Panc1 (cell line): ENCODE results near the gene HPF1.

Experiments
- CTCF ChIP-seq: fragments of 450-650 bp; IDR thresholded peaks from 2 replicates; pipeline ENCODE4 v1.5.1; 2017; ENCODE audit warnings: mild to moderate bottlenecking
- POLR2AphosphoS5 ChIP-seq: IDR thresholded peaks from 2 replicates; pipeline ENCODE4 v1.6.1; 2012; ENCODE audit warnings: mild to moderate bottlenecking, low read depth, low read length, moderate library complexity
- REST ChIP-seq, 2 experiments: IDR thresholded peaks; 2 replicates each; pipeline ENCODE4 v1.6.1; 2011 to 2012; ENCODE audit warnings: low read depth in 2 of 2, control low read depth in 1 of 2, low read length in 1 of 2, mild to moderate bottlenecking in 1 of 2, moderate library complexity in 1 of 2; ENCODE audit not compliant: insufficient read depth in 1 of 2
- SIN3A ChIP-seq: IDR thresholded peaks from 2 replicates; pipeline ENCODE4 v1.6.1; 2012; ENCODE audit warnings: low read depth, mild to moderate bottlenecking, low read length, moderate library complexity, borderline replicate concordance; ENCODE audit not compliant: insufficient read depth
- TCF7L2 ChIP-seq: IDR thresholded peaks from 2 replicates; pipeline ENCODE4 v1.6.1; 2011; ENCODE audit warnings: mild to moderate bottlenecking, low read depth, low read length, inconsistent platforms

- TF ChIP-seq CTCF (no peak), POLR2AphosphoS5 (no peak), TCF7L2 (no peak), REST (IDR thresholded peaks at IDR 0.05; ENCODE audit: insufficient read depth in 1 of 2, low read depth in 2 of 2, low read length in 1 of 2) (no peak), SIN3A (no peak)
Measured at GRCh38 chr4:169802873-169803272, 45.1 kb upstream of the HPF1 start.
